Heart right ventricle (tissue), 16 donors: Measurements from ENCODE around the gene KNDC1. TPM values are rescaled to one million over a fixed set of nuclear protein-coding genes. Genes with fewer than 3 reads are reported as not detected.

Source experiments
- ATAC-seq, 8 donors: fragments of 200-7000 bp; cut with Tn5 transposase; one replicate each; pipeline ENCODE4 v1.9.1; 2020; ENCODE audit warnings: mild to moderate bottlenecking in 8 of 8, moderate library complexity in 8 of 8, moderate number of reproducible peaks in 1 of 8
- DNase-seq, 2 donors: peaks; one replicate each; pipeline ENCODE4 v3.0.0-alpha.2; 2020
- H3K27ac ChIP-seq, 10 donors: fragments of 200-600 bp; sonication (generic) in 2 of 10; one replicate each; pipeline versions ENCODE4 v1.5.0 to v1.8.0; 2020 to 2022; ENCODE audit warnings: mild to moderate bottlenecking in 3 of 10
- H3K27me3 ChIP-seq, 7 donors: fragments of 200-600 bp; one replicate each; pipeline ENCODE4 v1.8.0; 2021 to 2022; ENCODE audit warnings: mild to moderate bottlenecking in 2 of 7
- H3K36me3 ChIP-seq, 9 donors: fragments of 200-600 bp; sonication (generic) in 1 of 9; one replicate each; pipeline versions ENCODE4 v1.5.0 to v1.8.0; 2020 to 2022; ENCODE audit warnings: mild to moderate bottlenecking in 2 of 9
- H3K4me1 ChIP-seq, 9 donors: fragments of 200-600 bp; sonication (generic) in 1 of 9; one replicate each; pipeline versions ENCODE4 v1.5.0 to v1.8.0; 2020 to 2022; ENCODE audit warnings: mild to moderate bottlenecking in 4 of 9
- H3K4me3 ChIP-seq, 10 donors: fragments of 200-600 bp; sonication (generic) in 2 of 10; one replicate each; pipeline versions ENCODE4 v1.5.0 to v1.8.0; 2020 to 2022; ENCODE audit warnings: mild to moderate bottlenecking in 7 of 10, moderate library complexity in 2 of 10
- H3K9me3 ChIP-seq, 11 donors: fragments of 200-600 bp in 10 of 11; sonication (generic) in 2 of 11; one replicate each; pipeline versions ENCODE4 v1.5.0 to v1.8.0; 2013 to 2022; ENCODE audit warnings: mild to moderate bottlenecking in 2 of 11, control low read depth in 1 of 11, moderate library complexity in 1 of 11
- CTCF ChIP-seq, 9 donors: fragments of 200-600 bp; sonication (generic) in 2 of 9; IDR thresholded peaks; one replicate each; pipeline versions ENCODE4 v1.5.0 to v1.8.0; 2021 to 2022; ENCODE audit warnings: antibody characterized with exemption in 9 of 9, mild to moderate bottlenecking in 5 of 9, moderate library complexity in 1 of 9
- WGBS, 2 donors: extraction: QIAGEN DNeasy Blood & Tissue Kit; methylation state at CpG; one replicate each; pipeline ENCODE4 v1.1.7; 2013; ENCODE audit warnings: inconsistent platforms in 1 of 2; 5-methylcytosine and 5-hydroxymethylcytosine counted together
- intact Hi-C, 10 donors: fragments of 100-400 bp; cut with DNase I; formaldehyde crosslinking; loops; one replicate each; pipeline versions ENCODE4 v1.11.1 to v1.14.2; 2022
- polyA plus RNA-seq, 2 donors: library from polyadenylated mRNA; stranded (reverse); fragments of 200-250 nt; gene quantifications; one replicate each; pipeline ENCODE4 v1.2.3, GENCODE V29; 2013
- total RNA-seq, 10 donors: library from RNA; stranded (reverse); fragmentation: NEBNext Ultra II Directional in 3 of 10; extraction: Animal tissue kit (Norgen Biotek cat#: 25700) in 3 of 10; gene quantifications; one replicate each; pipeline versions ENCODE4 v1.2.1 to v1.2.4, GENCODE V29; 2021 to 2023
- donor health status: Arrhythmogenic right ventricular cardiomyopathy.
- donor health status: ischemic (EF 13 %, LVEDD 7.1; RV severe dilation, severe dysfunction).
- donor health status: healthy with polysubstance abuse.
- donor health status: DM: no; HTN: yes; CAD: no.
- donor health status: DM: no; HTN: no; CAD: no.
- donor health status: ischemic (EF 25% LVEDD 6.9; RV normal size, moderate dysfunction).
- donor health status: ischemic (EF 25% LVEDD 5.7; RV mildly dilated, moderate dysfunction).
- donor health status: healthy.
- donor health status: DM: yes; HTN: yes; CAD: no.
- donor health status: Ischemic cardiomyopathy.
- donor health status: ischemic (EF 35%, LVEDD 5.7; RV mildly dilated, moderate dysfunction).
- donor health status: nonischemic (EF 11% LVEDD 7.7; RV severe dilation, severe dysfunction).
- donor health status: DM: yes; HTN: yes; CAD: no.
- donor health status: PGD.
- donor health status: ischemic (EF 29% LVEDD 5.4; RV normal size, mild dysfunction).
- donor health status: nonischemic (EF 23%, LVEDD 6.1; RV moderate dilation, normal function).

The KNDC1 gene
- total and polyA plus RNA-seq, 12 donors = 0.04 to 0.88 (median 0.14) TPM; not detected in 3

- no peak for ATAC-seq
- Histone ChIP-seq H3K27me3 (peaks cover 14 to 83% (median 81%) of the 10 kb centered on the region in 7 donors), H3K9me3 (no peaks in the 10 kb centered on the region), H3K4me1 (peaks cover 0 to 6% (median 0%) of the 10 kb centered on the region in 9 donors), H3K27ac (no peak overlapping the region), H3K36me3 (no peaks in the 10 kb centered on the region), H3K4me3 (no peak overlapping the region)
- no peak for DNase-seq
- TF ChIP-seq CTCF (IDR thresholded peaks at IDR 0.05) = no peak
- intact Hi-C loops = no loop called here
- WGBS, 2 donors = 87 to 88% methylated on average over 20 to 21 of the region's 21 CpGs
These were observed 67.2 kb downstream of the KNDC1 start for GRCh38 chr10:133227256-133227655.

DNA sequence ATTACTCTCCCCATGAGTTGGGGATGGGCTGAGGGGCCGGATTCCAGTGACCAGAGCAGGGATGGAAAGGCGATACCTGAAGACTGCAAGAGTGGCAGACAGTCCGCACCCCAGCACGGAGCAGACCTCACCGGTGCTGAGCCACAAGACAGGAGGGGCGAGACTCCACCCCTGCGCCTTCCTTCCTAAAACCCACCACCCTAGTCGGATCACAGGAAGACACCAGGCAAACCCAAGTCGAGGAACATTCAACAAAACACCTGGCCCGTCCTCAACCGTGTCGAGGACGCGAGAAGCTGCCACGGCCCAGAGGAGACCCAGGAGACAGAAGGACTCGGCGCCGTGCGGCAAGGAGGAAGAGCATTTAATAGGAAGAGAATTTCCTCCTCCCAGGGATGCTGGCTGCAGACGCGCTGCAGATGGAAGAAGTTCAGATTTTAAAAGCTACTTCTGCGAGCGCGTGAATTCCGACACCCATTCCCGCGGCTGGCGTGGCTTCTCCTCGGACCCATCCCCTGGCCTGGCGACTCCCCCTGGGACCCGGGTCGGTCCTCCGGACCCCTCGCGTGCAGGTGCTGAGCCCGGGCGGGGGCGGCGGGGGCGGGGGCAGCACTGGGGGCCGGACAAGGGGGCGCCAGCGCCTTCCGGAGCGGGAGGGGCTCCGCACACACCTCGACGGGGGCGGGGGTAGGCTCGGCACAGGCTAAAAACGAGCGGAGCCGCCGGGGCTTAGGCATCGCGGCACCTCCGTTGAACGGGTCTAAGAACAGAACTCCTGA lies 69.4 kb downstream of the KNDC1 start:
- no peak overlapping the region for H3K4me3 ChIP-seq
- peaks cover 0 to 6% (median 0%) of the 10 kb centered on the region in 9 donors for H3K4me1 ChIP-seq
- DNase-seq (no peak), ATAC-seq (no peak)
- WGBS, 2 donors = 5% methylated on average over 58 of the region's 58 CpGs
- H3K36me3 ChIP-seq = no peaks in the 10 kb centered on the region
- intact Hi-C loops = no loop called here
- peaks cover 14 to 98% (median 96%) of the 10 kb centered on the region in 7 donors for H3K27me3 ChIP-seq
- H3K27ac ChIP-seq = no peak overlapping the region
- no peaks in the 10 kb centered on the region for H3K9me3 ChIP-seq
- TF ChIP-seq CTCF (IDR thresholded peaks at IDR 0.05) = no peak

GRCh38 chr10:133230044-133230361 lies 70.0 kb downstream of the KNDC1 start, which contains the start of gene UTF1:
TSS of gene UTF1 (plus strand) at chr10:133230217. CDS start at chr10:133230289, 72 bp downstream.
- H3K27ac ChIP-seq = no peak within 1 kb of the TSS
- H3K4me1 ChIP-seq = peaks cover 0 to 7% (median 0%) of the 10 kb centered on the region in 9 donors
- peaks cover 14 to 97% (median 92%) of the 10 kb centered on the region in 7 donors for H3K27me3 ChIP-seq
- 1 to 2% methylated on average over 28 to 48 of the region's 49 CpGs for WGBS, 2 donors
- ATAC-seq (no peak), DNase-seq (no peak)
- H3K9me3 ChIP-seq = no peaks in the 10 kb centered on the region
- no peak for TF ChIP-seq CTCF (IDR thresholded peaks at IDR 0.05)
- H3K36me3 ChIP-seq = no peaks in the 10 kb centered on the region
- intact Hi-C loops = no loop called here
- peak within 1 kb of the TSS in 1 of 10 donors; percentile 12 for H3K4me3 ChIP-seq

GRCh38 chr10:133230387-133231195 lies 70.6 kb downstream of the KNDC1 start:
- no peaks in the 10 kb centered on the region for H3K36me3 ChIP-seq
- H3K4me1 ChIP-seq = peaks cover 0 to 12% (median 3%) of the 10 kb centered on the region in 9 donors
- DNase-seq (peak in 1 of 2 donors; percentile 38), ATAC-seq (no peak)
- TF ChIP-seq CTCF (IDR thresholded peaks at IDR 0.05) = no peak
- intact Hi-C loops = no loop called here
- no peaks in the 10 kb centered on the region for H3K9me3 ChIP-seq
- peak overlapping the region in 1 of 10 donors; percentile 12 for H3K4me3 ChIP-seq
- peaks cover 19 to 97% (median 92%) of the 10 kb centered on the region in 7 donors for H3K27me3 ChIP-seq
- 1% methylated on average over 70 to 121 of the region's 122 CpGs for WGBS, 2 donors
- no peak overlapping the region for H3K27ac ChIP-seq
